GM18519 (cell line): ENCODE measurements around the gene SLBP.
A peak's percentile ranks its signal among the peaks of the same experiment; 100 is the strongest.
"Not testable (repeated sequence)": the region's sequence is repeated elsewhere in the genome, so short reads cannot be mapped to it uniquely, and the experiment has no call there.

ENCODE experiments used
- ATAC-seq: cut with Tn5 transposase; IDR thresholded peaks from one replicate; pipeline ENCODE4 v1.9.1; 2021; ENCODE audit warnings: mild to moderate bottlenecking, moderate library complexity; ENCODE audit not compliant: unreplicated experiment, low FRiP score

The SLBP gene

DNA sequence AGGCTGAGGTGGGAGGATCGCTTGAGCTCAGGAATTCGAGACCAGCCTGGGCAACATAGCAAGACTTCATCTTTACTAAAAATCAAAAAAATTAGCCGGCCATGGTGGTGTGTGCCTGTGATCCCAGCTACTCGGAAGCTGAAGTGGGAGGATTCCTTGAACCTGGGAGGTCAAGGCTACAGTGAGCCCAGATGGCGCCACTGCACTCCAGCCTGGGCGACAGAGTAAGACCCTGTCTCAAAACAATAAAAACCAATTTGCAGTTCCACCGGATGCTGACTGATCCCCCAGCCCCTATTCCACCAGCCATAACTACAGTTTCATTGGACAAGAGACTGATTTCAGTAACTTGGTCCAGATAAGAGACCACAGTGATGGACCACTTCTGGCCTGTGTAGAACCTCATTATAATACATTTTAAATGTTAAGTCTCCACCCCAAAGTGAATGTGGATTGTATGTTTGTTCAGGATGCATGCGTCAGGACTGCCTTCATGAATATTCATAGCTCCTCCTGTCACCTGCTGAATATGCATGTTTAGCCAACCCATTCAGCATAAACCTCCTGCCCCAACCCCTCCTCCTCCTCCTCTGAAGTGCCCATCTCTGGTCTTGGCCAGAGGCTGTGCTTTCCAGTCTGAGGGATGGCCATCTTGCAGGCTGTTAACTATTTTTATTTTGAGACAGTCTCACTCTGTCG lies 2.3 kb upstream of the SLBP start:
- no peak for ATAC-seq

DNA sequence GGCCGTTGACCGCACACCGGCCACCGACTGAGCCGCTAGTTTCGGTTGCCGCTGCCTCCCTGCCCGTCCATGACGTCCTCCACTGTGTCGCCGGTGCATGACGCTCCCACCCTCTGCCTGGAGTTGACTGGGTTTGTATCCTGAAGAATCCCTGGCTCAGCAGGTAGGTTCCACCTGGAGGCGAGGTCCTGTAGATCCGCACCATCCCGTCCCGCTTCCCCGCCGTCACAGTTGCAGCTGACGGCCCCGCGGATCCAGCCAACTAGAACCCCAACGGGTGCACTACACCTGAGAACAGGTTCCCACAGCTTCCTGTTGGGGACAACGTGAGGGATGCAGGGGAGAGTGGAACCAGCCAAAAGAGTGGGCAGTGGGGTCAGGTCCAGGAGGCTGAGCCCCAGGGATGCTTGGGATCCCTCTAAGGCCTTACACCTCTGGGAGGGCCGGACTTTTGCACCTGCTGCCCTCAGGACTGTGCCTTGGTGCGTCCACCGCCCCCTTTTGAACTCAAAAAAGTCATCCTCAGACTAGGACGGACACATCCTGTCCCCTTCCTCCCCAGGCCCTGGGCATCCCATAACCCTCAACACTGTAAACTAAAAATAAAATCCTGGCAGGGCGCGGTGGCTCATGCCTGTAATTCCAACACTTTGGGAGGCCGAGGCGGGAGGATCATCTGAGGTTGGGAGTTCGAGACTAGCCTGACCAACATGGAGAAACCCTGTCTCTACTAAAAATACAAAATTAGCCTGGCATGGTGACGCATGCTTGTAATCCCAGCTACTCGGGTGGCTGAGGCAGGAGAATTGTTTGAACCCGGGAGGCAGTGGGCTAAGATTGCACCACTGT lies 1.1 kb upstream of the SLBP start:
- ATAC-seq, result no peak

DNA sequence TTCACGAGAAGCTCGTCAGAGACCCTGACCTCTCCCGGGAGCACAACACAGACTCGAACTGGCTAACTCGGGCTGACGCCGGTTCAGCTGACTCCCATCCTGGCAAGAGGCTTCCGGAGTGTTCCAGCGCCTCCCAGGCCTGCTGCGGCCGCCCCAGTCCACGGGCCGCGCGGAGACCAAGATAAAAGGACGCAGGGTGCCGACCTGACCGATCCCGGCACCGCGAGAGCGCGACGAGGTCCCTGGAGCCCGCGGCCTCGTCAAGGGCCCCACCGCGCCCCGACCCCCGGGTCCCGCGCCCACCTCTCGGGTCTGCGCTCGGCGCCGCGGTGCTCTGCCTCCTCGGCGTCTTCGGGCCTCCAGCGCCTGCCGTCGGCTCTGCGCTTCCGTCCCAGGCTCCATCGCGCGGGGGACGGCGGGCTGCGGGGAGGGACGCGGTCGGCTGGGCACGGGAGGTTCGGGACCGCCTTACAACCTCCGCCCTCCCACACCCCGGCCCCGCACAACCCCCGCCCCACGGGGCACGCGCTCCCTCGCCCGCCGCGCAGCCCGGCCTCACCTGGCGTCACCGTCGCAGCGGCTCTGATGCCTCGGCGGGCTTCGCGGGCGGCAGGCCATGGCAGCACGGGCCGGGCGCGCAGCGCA lies 426 bp downstream of the SLBP start:
- ATAC-seq, result peak; percentile 0

DNA sequence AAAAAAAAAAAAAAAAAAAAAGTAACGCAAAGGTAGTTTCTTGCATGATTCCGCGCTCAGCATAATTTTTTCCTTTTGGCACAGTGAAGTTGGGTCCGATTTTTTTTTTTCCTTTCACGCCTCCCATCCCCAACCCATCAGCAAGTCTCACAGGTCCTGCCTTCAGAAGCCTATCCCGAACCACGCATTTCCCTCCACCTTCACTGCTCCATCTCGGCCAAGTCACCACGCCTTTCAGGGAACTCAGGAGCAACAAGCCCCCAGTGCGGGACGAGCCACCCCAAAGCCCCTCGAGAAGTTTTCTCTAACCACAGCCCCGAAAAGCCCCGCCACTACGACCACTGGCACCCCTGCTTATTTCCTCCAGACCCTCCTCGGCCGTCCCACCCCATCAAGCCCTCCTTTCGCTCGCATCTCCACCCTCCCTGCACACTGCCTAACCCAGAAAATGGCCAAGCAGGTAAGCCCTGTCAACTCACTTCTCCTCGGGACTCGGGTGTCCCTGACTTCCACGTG lies 1.0 kb downstream of the SLBP start:
- ATAC-seq, result no peak

DNA sequence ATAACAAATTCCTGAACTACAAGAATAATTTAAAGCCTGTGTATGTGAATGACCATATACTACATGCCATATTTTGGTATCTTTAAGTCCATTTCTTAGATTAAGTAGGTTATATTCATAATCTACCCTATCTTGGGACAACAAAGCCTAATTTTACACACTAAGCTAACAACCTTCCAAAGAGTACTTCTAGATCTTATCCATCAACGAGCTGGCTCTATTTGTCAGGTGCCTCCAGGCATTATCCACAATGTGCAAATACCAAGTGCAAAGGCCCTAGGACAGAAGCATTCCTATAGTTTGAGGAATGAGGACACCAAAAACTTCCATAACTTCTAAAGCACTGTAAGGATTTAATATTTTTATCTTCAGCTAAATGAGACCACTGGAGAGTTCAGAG lies 3.5 kb downstream of the SLBP start:
- ATAC-seq, result no peak

DNA sequence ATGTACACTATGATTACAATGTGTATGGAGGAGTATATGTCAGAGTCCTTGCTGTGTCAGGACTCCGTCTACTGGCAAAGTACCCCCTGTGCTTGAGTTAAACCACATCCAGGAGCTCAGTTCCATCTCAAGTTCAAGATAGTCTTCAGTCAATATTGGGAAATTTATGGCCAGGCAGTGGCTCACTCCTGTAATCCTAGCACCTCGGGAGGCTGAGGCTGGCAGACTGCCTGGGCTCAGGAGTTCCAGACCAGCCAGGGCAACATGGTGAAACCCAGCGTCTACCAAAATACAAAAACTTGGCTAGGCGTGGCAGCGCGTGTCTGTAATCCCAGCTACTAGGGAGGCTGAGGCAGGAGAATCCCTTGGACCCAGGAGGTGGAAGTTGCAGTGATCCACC lies 5.8 kb downstream of the SLBP start:
- ATAC-seq, result no peak

DNA sequence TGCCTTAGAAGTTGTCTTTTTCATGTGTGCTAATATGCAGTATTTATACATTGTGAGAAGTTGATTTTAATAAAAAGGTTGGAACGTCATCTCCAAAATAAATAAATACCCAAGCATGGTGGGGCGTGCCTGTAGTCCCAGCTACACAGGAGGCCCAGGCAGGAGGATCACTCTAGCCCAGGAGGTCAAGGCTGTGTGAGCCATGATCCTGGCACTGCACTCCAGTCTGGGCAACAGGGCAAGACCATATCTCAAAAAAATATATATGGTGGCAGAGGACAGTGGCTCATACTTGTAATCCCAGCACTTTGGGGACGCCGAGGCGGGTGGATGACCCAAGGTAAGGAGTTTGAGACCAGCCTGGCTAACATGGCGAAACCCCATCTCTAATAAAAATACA lies 6.4 kb downstream of the SLBP start:
- ATAC-seq, result no peak

DNA sequence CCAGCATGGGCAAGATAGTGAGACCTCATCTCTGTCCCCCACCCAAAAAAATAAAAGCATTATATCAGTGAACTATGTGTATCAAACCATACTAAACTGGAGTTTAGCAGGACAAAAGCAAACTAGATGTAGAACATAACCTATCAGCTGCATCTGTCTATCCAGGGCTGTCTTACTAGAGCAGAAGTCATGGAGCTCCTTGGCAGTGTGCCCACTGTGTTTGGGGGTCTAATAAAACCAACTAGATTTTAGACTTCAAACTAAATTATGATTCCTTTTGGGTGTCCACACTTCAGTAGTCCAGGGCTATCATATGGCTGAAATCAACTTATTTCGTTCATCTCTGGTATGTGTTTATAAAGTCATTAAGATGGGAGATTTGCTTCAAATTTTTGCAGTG lies 8.3 kb downstream of the SLBP start:
- ATAC-seq, result no peak

DNA sequence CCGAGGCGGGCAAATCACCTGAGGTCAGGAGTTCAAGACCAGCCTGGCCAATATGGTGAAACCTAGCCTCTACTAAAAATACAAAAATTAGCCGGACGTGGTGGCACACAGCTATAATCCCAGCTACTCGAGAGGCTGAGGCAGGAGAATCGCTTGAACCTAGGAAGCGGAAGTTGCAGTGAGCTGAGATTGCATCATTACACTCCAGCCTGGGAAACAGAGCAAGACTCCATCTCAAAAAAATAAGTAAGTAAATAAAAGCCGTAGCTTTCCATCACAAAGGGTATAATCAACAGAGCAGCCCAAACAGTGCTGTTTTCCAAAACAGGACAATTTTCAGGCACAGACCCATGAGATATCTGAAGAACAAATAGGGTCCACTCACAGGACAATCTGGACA lies 10.4 kb downstream of the SLBP start:
- not testable (repeated sequence) for ATAC-seq

DNA sequence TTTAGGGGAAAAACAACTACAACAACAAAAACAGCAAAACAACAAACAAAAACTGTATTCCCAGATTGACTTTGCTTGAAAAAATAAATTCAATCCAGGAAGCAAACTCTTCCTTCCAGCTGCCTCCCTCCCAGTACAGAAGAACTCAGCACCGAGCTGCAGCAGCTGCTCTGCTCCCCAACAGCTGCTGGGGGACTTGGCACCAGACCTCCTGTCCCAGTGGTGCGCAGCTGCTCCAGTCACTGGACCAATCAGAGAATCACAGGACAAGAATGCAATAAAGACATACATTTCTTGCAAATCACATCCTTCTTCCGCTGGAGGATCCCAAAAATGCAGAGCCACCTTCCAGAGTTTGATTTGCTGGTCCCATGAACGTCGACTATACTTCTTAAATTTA lies 16.2 kb downstream of the SLBP start:
- ATAC-seq, result no peak

DNA sequence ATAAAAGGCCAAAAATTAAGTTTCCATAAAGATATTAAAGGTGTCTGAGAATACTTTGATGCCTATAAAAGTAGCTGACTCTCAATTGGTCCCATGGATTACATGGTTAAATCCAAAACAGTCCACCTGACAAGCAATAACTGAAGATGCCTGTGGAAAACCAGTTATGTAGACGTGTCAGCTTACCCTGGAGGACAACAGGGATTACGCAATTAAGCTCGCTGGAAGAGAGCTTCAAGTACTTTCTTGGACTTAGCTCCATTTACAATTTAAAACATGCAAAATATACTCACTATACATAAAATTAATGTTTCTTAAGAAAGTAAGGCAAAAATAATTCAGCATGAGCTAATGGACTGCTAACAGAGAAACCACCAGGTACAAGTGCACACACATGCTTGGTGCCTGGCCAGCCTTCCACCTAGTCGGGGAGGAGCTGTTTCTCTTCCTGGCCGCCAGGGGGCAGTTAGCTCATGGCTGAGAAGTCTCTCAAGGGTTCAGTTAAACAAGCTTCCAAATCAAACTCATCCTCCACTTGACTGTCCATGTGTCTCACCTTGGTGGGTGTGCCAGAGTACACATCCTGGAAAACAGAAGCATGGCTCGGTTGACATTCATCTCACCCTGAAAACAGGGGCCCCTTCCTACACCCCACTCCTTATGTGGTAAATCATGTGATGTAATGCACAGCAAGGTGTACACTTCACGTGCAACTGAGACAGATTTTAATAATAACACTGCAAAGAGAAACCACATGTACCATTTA lies 18.8 kb downstream of the SLBP start:
- ATAC-seq, result peak; percentile 68

DNA sequence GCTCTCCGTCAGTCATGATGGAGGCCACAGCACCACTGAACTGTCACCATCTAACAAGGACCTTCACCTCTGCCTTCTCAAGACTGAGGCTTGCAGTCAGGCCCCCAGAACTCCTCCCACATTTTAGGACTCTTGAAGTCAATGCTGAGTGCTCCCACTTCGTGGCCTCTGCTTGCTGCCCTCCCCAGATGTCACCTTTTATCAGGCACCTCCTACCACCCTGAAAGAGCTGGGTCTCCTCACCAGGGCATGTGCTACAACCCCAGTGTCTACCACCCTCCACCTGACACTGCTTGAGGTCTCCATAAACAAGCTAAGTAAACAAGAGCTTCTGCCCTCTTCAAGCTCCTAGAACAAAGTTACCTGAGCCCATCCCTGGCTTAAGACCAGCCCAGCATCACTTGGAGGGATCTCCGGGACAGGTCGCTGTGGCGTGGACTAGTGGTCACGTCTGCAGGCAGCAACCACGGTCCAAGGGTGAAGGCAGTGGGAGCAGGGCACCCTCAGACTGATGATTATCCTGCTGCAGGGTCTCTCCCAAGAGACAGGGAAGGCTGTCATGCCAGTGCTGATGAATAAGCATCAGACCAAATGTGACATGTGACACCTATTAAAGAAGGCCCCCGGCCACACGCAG lies 20.3 kb downstream of the SLBP start:
- no peak for ATAC-seq

DNA sequence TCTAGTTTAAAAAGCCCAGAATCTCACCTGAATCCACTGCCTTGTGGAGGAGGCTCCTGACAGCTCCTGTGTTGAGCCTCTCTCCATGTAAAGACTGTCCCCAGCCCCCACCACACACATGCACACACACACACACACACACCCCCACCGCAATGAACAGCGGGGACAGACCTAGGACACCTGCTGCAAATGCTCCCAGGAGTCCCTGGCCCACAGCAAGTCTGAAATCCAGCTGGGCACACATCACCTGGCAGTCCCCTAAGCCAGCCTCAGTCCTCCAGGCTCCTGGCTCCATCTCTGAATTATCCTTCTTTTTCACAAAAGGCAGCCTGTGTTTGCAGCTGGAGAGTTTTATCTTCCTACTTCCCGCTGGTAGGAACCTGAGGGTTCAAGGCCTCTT lies 21.4 kb downstream of the SLBP start:
- ATAC-seq, result no peak

DNA sequence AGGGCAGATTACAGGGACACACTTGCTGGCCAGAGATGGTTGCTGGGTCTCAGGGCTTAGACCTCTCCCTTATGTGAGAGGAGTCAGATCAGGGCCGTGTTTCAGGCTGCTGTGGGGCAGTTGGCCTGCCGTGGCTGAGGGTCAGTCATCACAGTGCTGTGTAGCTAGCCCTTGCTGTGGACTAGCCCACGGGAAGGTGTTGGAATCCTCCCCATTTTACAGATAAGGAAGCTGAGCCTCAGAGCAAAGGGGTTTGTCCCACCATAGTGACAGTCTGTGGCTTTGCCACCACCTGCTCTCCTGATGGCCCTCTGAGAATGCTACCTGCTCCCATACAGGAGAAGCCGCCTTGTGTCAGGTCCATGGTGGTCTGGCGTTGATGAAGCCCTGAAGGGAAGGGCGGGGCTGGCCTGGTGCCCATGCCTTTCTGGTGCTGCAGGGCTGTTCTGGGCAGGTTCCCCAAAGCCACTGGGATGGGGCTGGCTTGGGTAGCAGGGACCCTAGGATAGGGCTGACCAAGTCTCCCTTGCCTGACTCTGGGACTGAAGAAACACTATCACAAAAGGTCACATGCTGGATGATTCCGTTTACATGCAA lies 25.6 kb downstream of the SLBP start:
- ATAC-seq, result no peak

DNA sequence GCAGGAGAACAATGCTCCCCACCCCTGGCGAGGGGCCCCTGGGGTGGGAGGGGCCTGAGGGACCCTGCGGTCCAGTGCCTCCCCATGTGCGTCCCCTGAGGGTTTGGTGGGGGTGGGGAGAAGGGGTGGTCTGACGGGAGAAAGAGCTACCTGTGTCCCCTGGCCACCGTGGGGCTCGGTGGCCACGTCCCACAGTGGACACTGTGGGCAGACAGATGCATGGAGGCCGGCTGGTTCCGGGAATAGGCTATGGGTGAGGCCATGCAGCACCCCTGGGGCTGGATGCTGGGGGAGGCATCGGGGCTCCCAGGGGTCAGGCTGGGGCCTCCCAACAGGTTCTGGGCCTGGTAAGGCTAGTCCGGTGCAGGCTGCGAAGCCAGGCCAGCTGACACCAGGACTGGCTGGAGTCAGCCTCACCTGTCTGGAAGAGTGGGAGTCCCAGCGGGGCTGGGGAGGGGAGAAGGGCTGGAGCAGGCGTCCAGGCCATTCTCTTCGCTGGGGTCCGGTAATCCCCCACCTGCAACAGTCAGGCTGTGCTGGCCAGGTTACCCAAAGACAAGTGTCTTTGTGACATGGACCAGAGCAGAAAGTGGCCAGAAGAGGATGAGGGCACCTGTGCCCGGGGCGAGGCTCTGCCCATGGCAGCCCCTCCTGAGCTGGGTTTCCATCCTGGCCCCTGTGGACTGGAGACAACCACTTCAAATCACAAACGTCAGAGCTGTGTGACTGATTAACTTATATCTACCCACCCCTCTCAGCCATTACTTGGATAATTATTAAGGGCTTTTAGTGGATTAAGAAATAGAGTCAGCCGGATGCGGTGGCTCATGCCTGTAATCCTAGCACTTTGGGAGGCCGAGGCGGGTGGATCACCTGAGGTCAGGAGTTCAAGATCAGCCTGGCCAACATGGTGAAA lies 26.6 kb downstream of the SLBP start:
- no peak for ATAC-seq

DNA sequence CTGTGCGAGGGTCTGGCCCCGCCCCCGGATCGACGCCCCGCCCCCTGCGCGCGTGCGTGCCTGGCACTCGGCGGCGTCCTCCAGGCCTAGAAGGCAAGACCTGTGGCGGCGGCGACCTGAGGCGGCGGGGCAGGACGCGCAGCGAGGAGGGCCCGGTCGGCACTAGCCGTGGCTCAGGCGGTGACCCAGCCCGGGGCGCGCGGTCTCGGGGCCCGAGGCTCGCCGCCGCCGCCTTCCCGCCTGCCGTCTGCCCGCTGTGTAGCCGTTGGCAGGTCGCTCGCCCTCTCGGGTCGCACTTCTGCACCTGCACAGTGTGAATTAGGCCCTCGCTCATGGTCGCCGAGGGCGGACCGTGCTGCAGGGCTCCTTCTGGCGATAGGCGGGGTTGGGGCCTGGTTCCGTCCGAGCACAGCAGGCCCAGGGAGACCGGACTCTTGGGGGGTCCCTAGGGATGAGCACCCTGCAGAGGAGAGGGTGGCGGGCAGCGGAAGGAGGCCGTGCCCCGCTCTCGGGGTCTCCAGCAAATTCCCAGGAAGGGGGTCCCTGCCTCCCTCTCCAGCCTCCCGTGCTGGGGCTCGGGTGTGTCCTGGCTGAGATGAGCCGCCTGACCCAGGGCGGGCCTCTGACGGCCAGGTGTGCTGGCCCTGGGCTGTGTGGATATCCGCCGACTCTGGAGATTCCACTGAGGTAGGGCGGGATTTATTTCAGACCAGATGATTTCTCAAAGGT lies 27.4 kb downstream of the SLBP start:
- ATAC-seq, result peak; percentile 10

DNA sequence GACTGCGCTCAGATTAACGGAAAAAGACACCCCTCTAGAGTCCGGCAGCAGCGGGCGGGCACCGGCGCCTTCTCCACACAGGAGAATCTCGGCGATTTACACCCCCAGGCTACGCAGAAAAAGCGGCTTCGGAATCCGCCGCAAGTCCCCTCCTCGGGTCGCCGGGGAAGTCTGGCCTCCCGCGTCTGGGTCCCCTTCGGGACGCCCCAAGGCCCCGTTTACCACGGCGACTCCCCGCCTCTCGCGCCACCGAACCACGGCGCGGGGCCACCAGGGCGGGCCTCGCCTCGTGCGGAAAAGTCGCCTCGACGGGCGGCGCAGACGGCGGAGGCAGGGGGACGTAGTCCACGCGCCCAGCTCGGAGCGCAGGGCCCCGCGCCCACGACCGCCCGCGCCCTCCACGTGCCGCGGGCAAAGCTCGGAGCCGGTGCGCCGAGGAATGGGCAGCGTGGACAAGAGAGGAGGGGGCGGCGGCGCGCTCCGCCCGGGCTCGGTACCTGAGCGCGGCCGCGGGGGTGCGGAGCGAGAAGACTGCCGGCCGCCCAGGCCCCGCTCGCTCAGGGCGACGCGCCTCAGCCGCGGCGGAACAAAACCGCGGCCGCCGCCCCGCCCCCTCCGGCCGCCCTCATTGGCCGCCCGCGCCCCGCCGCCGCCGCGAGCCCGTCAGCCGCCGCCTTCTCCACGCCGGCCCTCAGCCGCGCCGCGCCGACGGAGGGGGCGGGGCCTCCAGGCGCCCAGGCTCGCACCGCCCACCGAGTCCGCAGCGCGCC lies 28.2 kb downstream of the SLBP start, which contains the start of gene FAM53A:
FAM53A (minus strand) TSS at position 578 of the 770 bp plus-strand sequence. CDS start 15,572 bp downstream, outside the sequence.
- peak; percentile 67 for ATAC-seq
